HepG2 (cell line): Measurements from ENCODE around the gene ARID3C.

Experiments used
- BRCA1 ChIP-seq: sonication (generic); formaldehyde crosslinking; IDR thresholded peaks from 2 replicates; pipeline ENCODE4 v1.4.0; 2020; ENCODE audit warnings: missing genetic modification reagents
- CTCF ChIP-seq: sonication (generic); formaldehyde crosslinking; IDR thresholded peaks from 2 replicates; pipeline ENCODE4 v1.5.0; 2020; ENCODE audit warnings: mild to moderate bottlenecking, missing genetic modification reagents, moderate library complexity
- RXRA ChIP-seq: sonication (generic); formaldehyde crosslinking; IDR thresholded peaks from 2 replicates; pipeline ENCODE4 v1.5.1; 2020; ENCODE audit warnings: missing genetic modification reagents
- ZBTB38 ChIP-seq: sonication (generic); formaldehyde crosslinking; IDR thresholded peaks from 2 replicates; pipeline ENCODE4 v1.5.1; 2020; ENCODE audit warnings: mild to moderate bottlenecking, missing genetic modification reagents
- ZFP36L1 ChIP-seq: sonication (generic); formaldehyde crosslinking; IDR thresholded peaks from 2 replicates; pipeline ENCODE4 v1.8.0; 2022; ENCODE audit warnings: mild to moderate bottlenecking, missing genetic modification reagents, moderate library complexity
- ZMAT5 ChIP-seq: sonication (generic); formaldehyde crosslinking; IDR thresholded peaks from 2 replicates; pipeline ENCODE4 v1.5.0; 2020; ENCODE audit warnings: mild to moderate bottlenecking, low read depth, missing genetic modification reagents, borderline replicate concordance
- ZNF362 ChIP-seq: sonication (generic); formaldehyde crosslinking; IDR thresholded peaks from 2 replicates; pipeline ENCODE4 v1.4.0; 2020; ENCODE audit warnings: missing genetic modification reagents, mild to moderate bottlenecking, borderline replicate concordance
- TF ChIP-seq, protein P1 (sequence below): sonication (generic); formaldehyde crosslinking; IDR thresholded peaks from 2 replicates; pipeline ENCODE4 v1.4.0; 2020; ENCODE audit warnings: mild to moderate bottlenecking, missing genetic modification reagents, borderline replicate concordance

DNA sequence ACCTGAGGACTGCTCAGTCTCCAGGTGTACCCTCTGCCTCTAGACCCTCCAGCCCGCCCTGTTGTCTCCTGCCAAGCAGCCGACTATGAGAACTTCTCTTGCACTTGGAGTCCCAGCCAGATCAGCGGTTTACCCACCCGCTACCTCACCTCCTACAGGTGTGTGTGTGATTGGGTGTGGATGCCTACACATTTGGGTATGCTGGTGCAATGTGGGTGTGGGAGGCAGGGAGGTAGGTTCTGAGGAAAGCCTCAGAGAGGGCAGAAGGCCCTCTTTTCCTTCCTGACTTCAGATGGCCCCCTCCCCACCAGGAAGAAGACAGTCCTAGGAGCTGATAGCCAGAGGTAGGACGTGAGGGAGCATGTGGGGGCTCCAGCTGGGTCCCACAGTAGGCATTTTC lies 28.1 kb upstream of the ARID3C start:
- no peak for TF ChIP-seq ZBTB38 (CRISPR knock-in tag)
- TF ChIP-seq ZMAT5 (CRISPR knock-in tag): no peak
- TF ChIP-seq ZFP36L1 (CRISPR knock-in tag): no peak
- TF ChIP-seq CTCF (CRISPR knock-in tag): no peak
- no peak for TF ChIP-seq RXRA (CRISPR knock-in tag)
- no peak for TF ChIP-seq ZNF362 (CRISPR knock-in tag)
- TF ChIP-seq BRCA1 (CRISPR knock-in tag): no peak
- TF ChIP-seq, protein P1, sequence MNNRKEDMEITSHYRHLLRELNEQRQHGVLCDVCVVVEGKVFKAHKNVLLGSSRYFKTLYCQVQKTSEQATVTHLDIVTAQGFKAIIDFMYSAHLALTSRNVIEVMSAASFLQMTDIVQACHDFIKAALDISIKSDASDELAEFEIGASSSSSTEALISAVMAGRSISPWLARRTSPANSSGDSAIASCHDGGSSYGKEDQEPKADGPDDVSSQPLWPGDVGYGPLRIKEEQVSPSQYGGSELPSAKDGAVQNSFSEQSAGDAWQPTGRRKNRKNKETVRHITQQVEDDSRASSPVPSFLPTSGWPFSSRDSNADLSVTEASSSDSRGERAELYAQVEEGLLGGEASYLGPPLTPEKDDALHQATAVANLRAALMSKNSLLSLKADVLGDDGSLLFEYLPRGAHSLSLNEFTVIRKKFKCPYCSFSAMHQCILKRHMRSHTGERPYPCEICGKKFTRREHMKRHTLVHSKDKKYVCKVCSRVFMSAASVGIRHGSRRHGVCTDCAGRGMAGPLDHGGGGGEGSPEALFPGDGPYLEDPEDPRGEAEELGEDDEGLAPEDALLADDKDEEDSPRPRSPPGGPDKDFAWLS (CRISPR knock-in tag): no peak
